Transverse colon (tissue), 4 donors: ENCODE measurements around the gene ITIH5. TPM values are rescaled to one million over a fixed set of nuclear protein-coding genes. Genes with fewer than 3 reads are reported as not detected.

ENCODE experiments used
- DNase-seq: peaks from one replicate; pipeline ENCODE4 v3.0.0-alpha.2; 2019
- H3K27ac ChIP-seq, 4 donors: fragments of 200-600 bp; sonication (generic); 2 replicates each; pipeline ENCODE4 v1.5.1; 2016 to 2018; ENCODE audit warnings: inconsistent platforms in 4 of 4
- H3K27me3 ChIP-seq: fragments of 200-600 bp; sonication (generic); 2 replicates; pipeline ENCODE4 v1.5.1; 2017; ENCODE audit warnings: inconsistent platforms
- H3K36me3 ChIP-seq, 4 donors: fragments of 200-600 bp; sonication (generic); 2 replicates each; pipeline ENCODE4 v1.5.1; 2017 to 2019; ENCODE audit warnings: inconsistent platforms in 4 of 4
- H3K4me1 ChIP-seq, 4 donors: fragments of 200-600 bp; sonication (generic); 2 replicates each; pipeline ENCODE4 v1.5.1; 2017 to 2020; ENCODE audit warnings: inconsistent platforms in 4 of 4
- H3K4me3 ChIP-seq, 4 donors: fragments of 200-600 bp; sonication (generic); 1 replicate in 1 of 4; 2 replicates in 3 of 4; pipeline versions ENCODE4 v1.5.1 to v1.6.1; 2017 to 2019; ENCODE audit warnings: inconsistent platforms in 4 of 4
- H3K9me3 ChIP-seq, 2 donors: fragments of 200-600 bp; sonication (generic); 2 replicates each; pipeline ENCODE4 v1.5.1; 2017 to 2019; ENCODE audit warnings: inconsistent platforms in 2 of 2
- CTCF ChIP-seq, 5 experiments: fragments of 200-600 bp in 3 of 5; fragments of 450-650 bp in 2 of 5; sonication (generic) in 3 of 5; IDR thresholded peaks; 1 replicate in 2 of 5; 2 replicates in 3 of 5; pipeline ENCODE4 v1.5.1; 2016 to 2017; ENCODE audit warnings: antibody characterized with exemption in 5 of 5, inconsistent platforms in 3 of 5, mild to moderate bottlenecking in 2 of 5, moderate library complexity in 1 of 5
- EP300 ChIP-seq: sonication (generic); formaldehyde crosslinking; IDR thresholded peaks from one replicate; pipeline ENCODE4 v1.6.1; 2017; ENCODE audit warnings: antibody characterized with exemption, low read depth
- POLR2A ChIP-seq: fragments of 450-650 bp; IDR thresholded peaks from one replicate; pipeline ENCODE4 v1.6.1; 2016; ENCODE audit warnings: antibody characterized with exemption, mild to moderate bottlenecking, moderate library complexity
- POLR2AphosphoS5 ChIP-seq, 3 donors: sonication (generic); formaldehyde crosslinking; IDR thresholded peaks; one replicate each; pipeline ENCODE4 v1.6.1; 2016; ENCODE audit warnings: antibody characterized with exemption in 3 of 3
- WGBS, 2 donors: methylation state at CpG; one replicate each; pipeline ENCODE4 v1.1.5; 2018; ENCODE audit warnings: low coverage in 1 of 2; 5-methylcytosine and 5-hydroxymethylcytosine counted together
- in situ Hi-C, 4 donors: fragments of 200-750 bp; cut with MboI; loops; one replicate each; pipeline versions ENCODE4 v1.15.0 to v1.15.1; 2017; ENCODE audit warnings: low sequenced_read_pairs in 3 of 4, low pct_ligation_motif_present in 1 of 4, low pct_unique_long_range_greater_than_20kb in 1 of 4
- intact Hi-C: fragments of 100-400 bp; cut with DNase I; formaldehyde crosslinking; loops from one replicate; pipeline ENCODE4 v1.15.1; 2023; ENCODE audit warnings: low total_unique reads
- total RNA-seq, 4 donors: library from RNA; depleted of rRNA; stranded (reverse); fragments of >200 nt; gene quantifications; one replicate each; pipeline ENCODE4 v1.1.0, GENCODE V29; 2016

ITIH5 gene
- total RNA-seq, 4 donors from 2014 or later = 13.2 to 169 (median 17.0) TPM

DNA sequence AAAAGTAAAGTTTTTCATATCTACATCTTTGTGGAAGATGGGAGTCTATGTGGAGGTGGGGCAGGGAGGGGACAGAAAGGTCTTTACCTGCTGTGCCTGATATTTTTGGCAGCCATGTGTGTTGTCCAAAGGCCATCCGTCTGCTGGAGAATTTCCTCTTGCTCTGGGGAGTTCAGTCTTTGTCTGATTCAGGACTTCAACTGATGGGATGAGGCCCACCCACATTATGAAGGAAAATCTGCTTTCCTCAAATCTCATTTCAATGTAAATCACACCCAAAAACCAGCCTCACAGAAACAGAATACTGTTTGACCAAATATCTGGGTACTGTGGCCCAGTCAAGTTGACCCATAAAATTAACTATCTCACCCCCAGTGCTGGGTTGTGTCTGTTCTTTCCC, 12.5 kb upstream of the ITIH5 start:
- Histone ChIP-seq H3K4me1 (no peaks in the 10 kb centered on the region), H3K4me3 (no peak overlapping the region), H3K9me3 (no peaks in the 10 kb centered on the region), H3K27ac (no peak overlapping the region), H3K27me3 (no peaks in the 10 kb centered on the region), H3K36me3 (no peaks in the 10 kb centered on the region)
- no peak for DNase-seq
- intact Hi-C loops (no loop called here), in situ Hi-C loops (no loop called here)
- no peak for TF ChIP-seq POLR2AphosphoS5 (IDR thresholded peaks at IDR 0.05)
- no peak for TF ChIP-seq POLR2A
- TF ChIP-seq EP300 = no peak
- TF ChIP-seq CTCF (IDR thresholded peaks at IDR 0.05) = no peak
- 60 to 67% methylated on average over 1 of the region's 1 CpG for WGBS, 2 donors

DNA sequence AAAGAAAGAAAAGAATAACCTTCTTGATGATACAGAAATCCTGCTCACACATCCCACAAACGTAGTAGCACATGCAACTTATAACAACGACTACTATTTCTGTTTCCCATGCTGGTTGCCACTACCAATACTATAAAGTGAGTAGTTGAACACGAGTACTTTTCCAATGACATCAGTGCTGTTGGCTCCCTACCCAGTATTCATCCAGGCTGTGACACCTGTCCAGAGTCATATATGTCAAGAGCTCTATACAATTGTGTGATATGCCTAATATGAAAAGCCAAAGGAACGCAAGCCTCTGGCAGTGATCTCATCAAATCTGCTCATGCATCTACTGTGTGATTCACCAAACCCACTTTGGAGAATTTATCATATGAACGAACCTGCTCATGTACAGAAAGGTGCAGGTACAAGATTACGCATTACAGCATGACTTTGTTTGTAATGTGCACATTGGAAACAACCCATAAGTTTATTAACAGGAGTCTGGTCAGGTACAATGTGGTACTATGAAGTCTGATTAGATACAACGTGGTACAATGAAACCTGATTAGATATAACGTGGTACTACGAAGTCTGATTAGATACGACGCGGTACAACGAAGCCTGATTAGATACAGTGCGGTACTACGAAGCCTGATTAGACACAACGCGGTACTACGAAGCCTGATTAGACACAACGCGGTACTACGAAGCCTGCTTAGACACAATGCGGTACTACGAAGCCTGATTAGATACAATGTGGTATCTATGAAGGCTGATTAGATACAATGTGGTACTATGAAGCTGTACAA, 5.8 kb upstream of the ITIH5 start:
- no peaks in the 10 kb centered on the region for H3K36me3 ChIP-seq
- peaks cover 0 to 4% (median 0%) of the 10 kb centered on the region in 4 donors for H3K4me1 ChIP-seq
- H3K4me3 ChIP-seq = no peak overlapping the region
- peaks cover 6% of the 10 kb centered on the region for H3K27me3 ChIP-seq
- TF ChIP-seq POLR2A = no peak
- no peak for TF ChIP-seq CTCF (IDR thresholded peaks at IDR 0.05)
- TF ChIP-seq POLR2AphosphoS5 (IDR thresholded peaks at IDR 0.05) = no peak
- no peak for TF ChIP-seq EP300
- DNase-seq = no peak
- intact Hi-C loops (no loop called here), in situ Hi-C loops (no loop called here)
- no peaks in the 10 kb centered on the region for H3K9me3 ChIP-seq
- H3K27ac ChIP-seq = no peak overlapping the region
- 84 to 88% methylated on average over 23 of the region's 23 CpGs for WGBS, 2 donors

- Histone ChIP-seq H3K9me3 (no peaks in the 10 kb centered on the region), H3K36me3 (no peaks in the 10 kb centered on the region), H3K4me1 (peaks cover 0 to 4% (median 0%) of the 10 kb centered on the region in 4 donors), H3K4me3 (no peak overlapping the region), H3K27ac (peak overlapping the region in 1 of 4 donors; percentile 41), H3K27me3 (peaks cover 24% of the 10 kb centered on the region)
- no peak for DNase-seq
- intact Hi-C loops = no loop called here
- 27 to 53% methylated on average over 3 of the region's 3 CpGs for WGBS, 2 donors
- TF ChIP-seq CTCF (IDR thresholded peaks at IDR 0.05) (no peak), POLR2A (no peak), EP300 (no peak), POLR2AphosphoS5 (IDR thresholded peaks at IDR 0.05) (no peak)
- in situ Hi-C loops = no loop called here
These were observed 3.4 kb upstream of the ITIH5 start for GRCh38 chr10:7670157-7670556.

- in situ Hi-C loops (no loop called here), intact Hi-C loops (no loop called here)
- Histone ChIP-seq H3K9me3 (no peaks in the 10 kb centered on the region), H3K27me3 (peaks cover 40% of the 10 kb centered on the region), H3K27ac (peak overlapping the region; percentile 23 to 84 (median 67)), H3K36me3 (no peaks in the 10 kb centered on the region), H3K4me3 (peak overlapping the region in 3 of 4 donors; percentile 19 to 46 (median 25)), H3K4me1 (peaks cover 0 to 10% (median 3%) of the 10 kb centered on the region in 4 donors)
- TF ChIP-seq EP300 (no peak), POLR2AphosphoS5 (IDR thresholded peaks at IDR 0.05) (no peak)
- DNase-seq = no peak
- WGBS, 2 donors = 9% methylated on average over 24 of the region's 44 CpGs; no CpG with 5 or more reads in 1 of the 2 donors
These were observed 736 bp upstream of the ITIH5 start for GRCh38 chr10:7667262-7668141.
